H1 (cell line): ENCODE results near the gene PNPLA1.

ENCODE experiments used
- BRCA1 ChIP-seq: IDR thresholded peaks from 2 replicates; pipeline ENCODE4 v1.6.1; 2012; ENCODE audit warnings: low read depth, low read length, improper control_type of control experiment
- FOSL1 ChIP-seq: IDR thresholded peaks from 2 replicates; pipeline ENCODE4 v1.6.1; 2011; ENCODE audit warnings: mild to moderate bottlenecking, low read depth, low read length, moderate library complexity; ENCODE audit not compliant: insufficient read depth
- HDAC2 ChIP-seq, 2 experiments: fragments of 300-600 bp in 1 of 2; sonication (generic) in 1 of 2; IDR thresholded peaks; 2 replicates each; pipeline ENCODE4 v1.6.1; 2011 to 2012; ENCODE audit warnings: low read depth in 2 of 2, low read length in 2 of 2, mild to moderate bottlenecking in 2 of 2, moderate library complexity in 2 of 2, borderline replicate concordance in 1 of 2, inconsistent platforms in 1 of 2
- KDM4A ChIP-seq: IDR thresholded peaks from one replicate; pipeline ENCODE4 v1.7.1; 2012; ENCODE audit warnings: low read depth, mild to moderate bottlenecking, moderate library complexity, low read length, inconsistent platforms; ENCODE audit not compliant: severe bottlenecking
- POLR2AphosphoS5 ChIP-seq: IDR thresholded peaks from 2 replicates; pipeline ENCODE4 v1.6.1; 2011; ENCODE audit warnings: low read depth, low read length
- TAF1 ChIP-seq: IDR thresholded peaks from 2 replicates; pipeline ENCODE4 v1.6.1; 2011; ENCODE audit warnings: mild to moderate bottlenecking, low read depth, low read length
- TF ChIP-seq, protein P1 (sequence below), 3 experiments: IDR thresholded peaks; 1 replicate in 2 of 3; 2 replicates in 1 of 3; pipeline versions ENCODE4 v1.5.1 to v1.6.1; 2011; ENCODE audit warnings: low read length in 3 of 3, mild to moderate bottlenecking in 3 of 3, inconsistent platforms in 2 of 3, low read depth in 1 of 3, moderate library complexity in 1 of 3; ENCODE audit not compliant: insufficient read depth in 1 of 3; ENCODE audit errors: control extremely low read depth in 1 of 3

DNA sequence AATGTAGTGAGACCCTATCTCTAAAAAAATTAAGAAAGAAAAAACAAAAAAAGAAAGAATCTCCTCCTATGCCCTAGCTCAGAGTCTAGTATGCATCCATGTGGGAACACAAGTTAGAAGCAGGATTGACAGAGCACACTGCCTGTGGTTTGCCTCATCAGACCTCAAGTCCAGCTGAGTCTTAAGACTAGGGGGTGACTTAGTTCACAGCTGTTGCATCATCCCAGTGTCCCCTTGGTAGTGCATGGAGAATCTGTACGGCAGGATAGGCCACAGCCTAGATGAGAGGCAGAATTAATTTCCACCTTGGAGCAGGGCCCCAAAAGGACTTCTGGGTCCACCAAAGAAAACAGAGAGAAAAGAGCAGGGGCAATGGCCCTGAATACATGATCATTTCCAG, 13.7 kb downstream of the PNPLA1 start:
- no peak for TF ChIP-seq BRCA1
- TF ChIP-seq TAF1 = no peak
- TF ChIP-seq, protein P1, sequence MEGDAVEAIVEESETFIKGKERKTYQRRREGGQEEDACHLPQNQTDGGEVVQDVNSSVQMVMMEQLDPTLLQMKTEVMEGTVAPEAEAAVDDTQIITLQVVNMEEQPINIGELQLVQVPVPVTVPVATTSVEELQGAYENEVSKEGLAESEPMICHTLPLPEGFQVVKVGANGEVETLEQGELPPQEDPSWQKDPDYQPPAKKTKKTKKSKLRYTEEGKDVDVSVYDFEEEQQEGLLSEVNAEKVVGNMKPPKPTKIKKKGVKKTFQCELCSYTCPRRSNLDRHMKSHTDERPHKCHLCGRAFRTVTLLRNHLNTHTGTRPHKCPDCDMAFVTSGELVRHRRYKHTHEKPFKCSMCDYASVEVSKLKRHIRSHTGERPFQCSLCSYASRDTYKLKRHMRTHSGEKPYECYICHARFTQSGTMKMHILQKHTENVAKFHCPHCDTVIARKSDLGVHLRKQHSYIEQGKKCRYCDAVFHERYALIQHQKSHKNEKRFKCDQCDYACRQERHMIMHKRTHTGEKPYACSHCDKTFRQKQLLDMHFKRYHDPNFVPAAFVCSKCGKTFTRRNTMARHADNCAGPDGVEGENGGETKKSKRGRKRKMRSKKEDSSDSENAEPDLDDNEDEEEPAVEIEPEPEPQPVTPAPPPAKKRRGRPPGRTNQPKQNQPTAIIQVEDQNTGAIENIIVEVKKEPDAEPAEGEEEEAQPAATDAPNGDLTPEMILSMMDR (IDR thresholded peaks at IDR 0.05; ENCODE audit: control extremely low read depth in 1 of 3, insufficient read depth in 1 of 3, low read depth in 1 of 3, low read length in 3 of 3) = no peak
- TF ChIP-seq POLR2AphosphoS5 = no peak
- TF ChIP-seq FOSL1 = no peak
- TF ChIP-seq HDAC2 (IDR thresholded peaks at IDR 0.05; ENCODE audit: borderline replicate concordance in 1 of 2, low read depth in 2 of 2, low read length in 2 of 2) = no peak
- TF ChIP-seq KDM4A = no peak
